Choroid plexus epithelial cell (primary cell): ENCODE data around the gene DYSF.

Experiments used
- DNase-seq: peaks from one replicate; pipeline ENCODE4 v3.0.0-alpha.2; 2010; ENCODE audit warnings: low read depth
- H3K4me3 ChIP-seq: 2 replicates; pipeline ENCODE4 v1.5.1; 2011; ENCODE audit warnings: low read depth, mild to moderate bottlenecking, control low read depth, low read length, moderate library complexity
- CTCF ChIP-seq: conservative IDR thresholded peaks from 2 replicates; pipeline ENCODE4 v1.5.1; 2011; ENCODE audit warnings: low read depth, mild to moderate bottlenecking, control low read depth, inconsistent platforms, low read length, moderate library complexity

The DYSF gene

GRCh38 chr2:71457123-71457915, 4.0 kb downstream of the DYSF start:
- DNase-seq, result no peak
- no peak for TF ChIP-seq CTCF
- H3K4me3 ChIP-seq, result no peak overlapping the region

- H3K4me3 ChIP-seq, result no peak overlapping the region
- no peak for TF ChIP-seq CTCF
- no peak for DNase-seq
Measured at GRCh38 chr2:71457923-71458322, 4.6 kb downstream of the DYSF start.

- H3K4me3 ChIP-seq, result no peak overlapping the region
- no peak for TF ChIP-seq CTCF
- DNase-seq, result peak; percentile 67
Measured at GRCh38 chr2:71458413-71459083, 5.2 kb downstream of the DYSF start.

- DNase-seq, result no peak
- TF ChIP-seq CTCF, result no peak
- no peak overlapping the region for H3K4me3 ChIP-seq
Measured at GRCh38 chr2:71459084-71459431, 5.7 kb downstream of the DYSF start.

GRCh38 chr2:71460056-71460455, 6.7 kb downstream of the DYSF start:
- no peak for TF ChIP-seq CTCF
- H3K4me3 ChIP-seq, result no peak overlapping the region
- DNase-seq, result no peak

GRCh38 chr2:71460595-71461303, 7.4 kb downstream of the DYSF start:
- peak; percentile 58 for DNase-seq
- peak; percentile 76 for TF ChIP-seq CTCF

More at GRCh38 chr2:71460595-71461303, 7.4 kb downstream of the DYSF start:
- no peak overlapping the region for H3K4me3 ChIP-seq
